K562 (cell line): ENCODE measurements around the gene DRG1.

ENCODE experiments used
- CHD4 ChIP-seq: fragments of 200-600 bp; sonication (generic); IDR thresholded peaks from 3 replicates; pipeline ENCODE4 v1.6.1; 2012; ENCODE audit warnings: low read depth, mild to moderate bottlenecking, mixed read lengths, low read length, inconsistent platforms; ENCODE audit not compliant: insufficient read depth, insufficient replicate concordance, poor library complexity, severe bottlenecking
- EP300 ChIP-seq: IDR thresholded peaks from 2 replicates; pipeline ENCODE4 v1.6.1; 2012; ENCODE audit warnings: low read length, improper control_type of control experiment
- GATAD2B ChIP-seq: fragments of 450-650 bp; IDR thresholded peaks from 2 replicates; pipeline ENCODE4 v1.6.1; 2017; ENCODE audit warnings: mild to moderate bottlenecking, borderline replicate concordance
- JUND ChIP-seq, 2 experiments: IDR thresholded peaks; 2 replicates in 1 of 2; 3 replicates in 1 of 2; pipeline ENCODE4 v1.6.1; 2011; ENCODE audit warnings: borderline replicate concordance in 2 of 2, low read depth in 2 of 2, low read length in 2 of 2, improper control_type of control experiment in 1 of 2, missing biosample characterization in 1 of 2, missing genetic modification characterization in 1 of 2, missing genetic modification reagents in 1 of 2
- KDM1A ChIP-seq, 2 experiments: fragments of 450-650 bp; IDR thresholded peaks; 2 replicates each; pipeline ENCODE4 v1.6.1; 2016; ENCODE audit warnings: mild to moderate bottlenecking in 2 of 2
- KLF1 ChIP-seq: fragments of 450-650 bp; IDR thresholded peaks from 2 replicates; pipeline ENCODE4 v1.6.1; 2016; ENCODE audit warnings: missing genetic modification characterization, missing compliant biosample characterization
- PHF8 ChIP-seq: fragments of 200-600 bp; sonication (generic); IDR thresholded peaks from 2 replicates; pipeline ENCODE4 v1.6.1; 2012; ENCODE audit warnings: mixed run types, mild to moderate bottlenecking, inconsistent platforms, low read length, moderate library complexity, borderline replicate concordance
- POU5F1 ChIP-seq: fragments of 150-350 bp; IDR thresholded peaks from 2 replicates; pipeline ENCODE4 v1.6.1; 2014; ENCODE audit warnings: borderline replicate concordance, low read length, low read depth, mild to moderate bottlenecking; ENCODE audit not compliant: partially characterized antibody
- SMC3 ChIP-seq: conservative IDR thresholded peaks from 2 replicates; pipeline ENCODE4 v1.6.1; 2011; ENCODE audit warnings: low read depth, low read length, improper control_type of control experiment; ENCODE audit not compliant: insufficient read depth
- ZFP36 ChIP-seq: fragments of 150-350 bp; IDR thresholded peaks from 2 replicates; pipeline ENCODE4 v1.6.1; 2018; ENCODE audit warnings: low read length, low read depth; ENCODE audit not compliant: partially characterized antibody
- ZNF140 ChIP-seq: fragments of 250-450 bp; sonication (Bioruptor Pico); IDR thresholded peaks from 2 replicates; pipeline ENCODE4 v1.8.0; 2021; ENCODE audit warnings: moderate library complexity, mild to moderate bottlenecking, inconsistent platforms
- ZNF274 ChIP-seq: IDR thresholded peaks from 2 replicates; pipeline ENCODE4 v1.6.1; 2011; ENCODE audit warnings: low read depth, mild to moderate bottlenecking, low read length, moderate library complexity, borderline replicate concordance
- TF ChIP-seq, protein P1 (sequence below), 3 experiments: IDR thresholded peaks in 2 of 3; conservative IDR thresholded peaks in 1 of 3; 2 replicates each; pipeline ENCODE4 v1.5.1; 2011 to 2012; ENCODE audit warnings: low read length in 3 of 3, mild to moderate bottlenecking in 3 of 3, control low read depth in 2 of 3, improper control_type of control experiment in 1 of 3, inconsistent platforms in 1 of 3, low read depth in 1 of 3, mixed read lengths in 1 of 3, moderate library complexity in 1 of 3; ENCODE audit not compliant: insufficient read depth in 2 of 3
- TF ChIP-seq, protein P2 (sequence below), 2 experiments: fragments of 450-650 bp; formaldehyde crosslinking in 1 of 2; IDR thresholded peaks; 2 replicates each; pipeline versions ENCODE4 v1.4.0 to v1.6.1; 2014 to 2020; ENCODE audit warnings: mild to moderate bottlenecking in 2 of 2, borderline replicate concordance in 1 of 2, low read depth in 1 of 2

DNA sequence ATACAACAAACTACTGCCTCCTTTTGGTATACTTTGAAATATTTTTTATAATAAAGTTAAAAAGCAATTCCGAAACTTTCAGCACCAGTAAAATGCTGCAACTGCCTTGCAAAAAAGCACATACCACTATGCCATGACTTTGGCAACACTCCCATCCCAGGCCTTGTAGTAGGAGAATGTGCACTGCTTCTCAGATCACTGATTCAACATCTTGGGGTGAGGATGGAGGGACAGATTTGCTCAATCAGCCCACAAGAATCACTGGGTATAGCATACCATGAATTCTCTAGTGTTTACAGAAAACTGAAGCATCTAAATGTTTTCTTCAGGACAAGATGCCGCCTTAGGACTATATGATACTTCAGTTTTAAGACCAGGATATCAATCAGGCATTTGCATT is 75.3 kb downstream of the DRG1 start:
- TF ChIP-seq EP300 (no peak), CHD4 (no peak), PHF8 (no peak), ZNF274 (no peak), SMC3 (no peak), KDM1A (IDR thresholded peaks at IDR 0.05) (no peak), GATAD2B (no peak), POU5F1 (no peak), JUND (IDR thresholded peaks at IDR 0.05; ENCODE audit: borderline replicate concordance, low read depth, low read length) (no peak), JUND (tag; IDR thresholded peaks at IDR 0.05; ENCODE audit: borderline replicate concordance, low read depth, low read length) (no peak), ZFP36 (no peak), ZNF140 (CRISPR knock-in tag) (no peak), KLF1 (tag) (no peak)
- TF ChIP-seq, protein P1, sequence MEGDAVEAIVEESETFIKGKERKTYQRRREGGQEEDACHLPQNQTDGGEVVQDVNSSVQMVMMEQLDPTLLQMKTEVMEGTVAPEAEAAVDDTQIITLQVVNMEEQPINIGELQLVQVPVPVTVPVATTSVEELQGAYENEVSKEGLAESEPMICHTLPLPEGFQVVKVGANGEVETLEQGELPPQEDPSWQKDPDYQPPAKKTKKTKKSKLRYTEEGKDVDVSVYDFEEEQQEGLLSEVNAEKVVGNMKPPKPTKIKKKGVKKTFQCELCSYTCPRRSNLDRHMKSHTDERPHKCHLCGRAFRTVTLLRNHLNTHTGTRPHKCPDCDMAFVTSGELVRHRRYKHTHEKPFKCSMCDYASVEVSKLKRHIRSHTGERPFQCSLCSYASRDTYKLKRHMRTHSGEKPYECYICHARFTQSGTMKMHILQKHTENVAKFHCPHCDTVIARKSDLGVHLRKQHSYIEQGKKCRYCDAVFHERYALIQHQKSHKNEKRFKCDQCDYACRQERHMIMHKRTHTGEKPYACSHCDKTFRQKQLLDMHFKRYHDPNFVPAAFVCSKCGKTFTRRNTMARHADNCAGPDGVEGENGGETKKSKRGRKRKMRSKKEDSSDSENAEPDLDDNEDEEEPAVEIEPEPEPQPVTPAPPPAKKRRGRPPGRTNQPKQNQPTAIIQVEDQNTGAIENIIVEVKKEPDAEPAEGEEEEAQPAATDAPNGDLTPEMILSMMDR (IDR thresholded peaks at IDR 0.05 in 2 of 3, conservative IDR thresholded peaks at IDR 0.05 in 1 of 3; ENCODE audit: insufficient read depth in 2 of 3, low read depth in 1 of 3, low read length in 3 of 3): no peak
- TF ChIP-seq, protein P2, sequence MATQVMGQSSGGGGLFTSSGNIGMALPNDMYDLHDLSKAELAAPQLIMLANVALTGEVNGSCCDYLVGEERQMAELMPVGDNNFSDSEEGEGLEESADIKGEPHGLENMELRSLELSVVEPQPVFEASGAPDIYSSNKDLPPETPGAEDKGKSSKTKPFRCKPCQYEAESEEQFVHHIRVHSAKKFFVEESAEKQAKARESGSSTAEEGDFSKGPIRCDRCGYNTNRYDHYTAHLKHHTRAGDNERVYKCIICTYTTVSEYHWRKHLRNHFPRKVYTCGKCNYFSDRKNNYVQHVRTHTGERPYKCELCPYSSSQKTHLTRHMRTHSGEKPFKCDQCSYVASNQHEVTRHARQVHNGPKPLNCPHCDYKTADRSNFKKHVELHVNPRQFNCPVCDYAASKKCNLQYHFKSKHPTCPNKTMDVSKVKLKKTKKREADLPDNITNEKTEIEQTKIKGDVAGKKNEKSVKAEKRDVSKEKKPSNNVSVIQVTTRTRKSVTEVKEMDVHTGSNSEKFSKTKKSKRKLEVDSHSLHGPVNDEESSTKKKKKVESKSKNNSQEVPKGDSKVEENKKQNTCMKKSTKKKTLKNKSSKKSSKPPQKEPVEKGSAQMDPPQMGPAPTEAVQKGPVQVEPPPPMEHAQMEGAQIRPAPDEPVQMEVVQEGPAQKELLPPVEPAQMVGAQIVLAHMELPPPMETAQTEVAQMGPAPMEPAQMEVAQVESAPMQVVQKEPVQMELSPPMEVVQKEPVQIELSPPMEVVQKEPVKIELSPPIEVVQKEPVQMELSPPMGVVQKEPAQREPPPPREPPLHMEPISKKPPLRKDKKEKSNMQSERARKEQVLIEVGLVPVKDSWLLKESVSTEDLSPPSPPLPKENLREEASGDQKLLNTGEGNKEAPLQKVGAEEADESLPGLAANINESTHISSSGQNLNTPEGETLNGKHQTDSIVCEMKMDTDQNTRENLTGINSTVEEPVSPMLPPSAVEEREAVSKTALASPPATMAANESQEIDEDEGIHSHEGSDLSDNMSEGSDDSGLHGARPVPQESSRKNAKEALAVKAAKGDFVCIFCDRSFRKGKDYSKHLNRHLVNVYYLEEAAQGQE (IDR thresholded peaks at IDR 0.05; ENCODE audit: borderline replicate concordance): no peak
- TF ChIP-seq, protein P2 (CRISPR knock-in tag; IDR thresholded peaks at IDR 0.05; ENCODE audit: low read depth): no peak
